GM21447 (cell line): ENCODE measurements around the gene MCMBP.
A peak's percentile ranks its signal among the peaks of the same experiment; 100 is the strongest.

ENCODE experiments used
- ATAC-seq: cut with Tn5 transposase; IDR thresholded peaks from one replicate; pipeline ENCODE4 v1.9.1; 2021; ENCODE audit not compliant: unreplicated experiment

MCMBP gene

GRCh38 chr10:119786117-119786769 is 86.4 kb downstream of the MCMBP start:
- ATAC-seq: no peak

DNA sequence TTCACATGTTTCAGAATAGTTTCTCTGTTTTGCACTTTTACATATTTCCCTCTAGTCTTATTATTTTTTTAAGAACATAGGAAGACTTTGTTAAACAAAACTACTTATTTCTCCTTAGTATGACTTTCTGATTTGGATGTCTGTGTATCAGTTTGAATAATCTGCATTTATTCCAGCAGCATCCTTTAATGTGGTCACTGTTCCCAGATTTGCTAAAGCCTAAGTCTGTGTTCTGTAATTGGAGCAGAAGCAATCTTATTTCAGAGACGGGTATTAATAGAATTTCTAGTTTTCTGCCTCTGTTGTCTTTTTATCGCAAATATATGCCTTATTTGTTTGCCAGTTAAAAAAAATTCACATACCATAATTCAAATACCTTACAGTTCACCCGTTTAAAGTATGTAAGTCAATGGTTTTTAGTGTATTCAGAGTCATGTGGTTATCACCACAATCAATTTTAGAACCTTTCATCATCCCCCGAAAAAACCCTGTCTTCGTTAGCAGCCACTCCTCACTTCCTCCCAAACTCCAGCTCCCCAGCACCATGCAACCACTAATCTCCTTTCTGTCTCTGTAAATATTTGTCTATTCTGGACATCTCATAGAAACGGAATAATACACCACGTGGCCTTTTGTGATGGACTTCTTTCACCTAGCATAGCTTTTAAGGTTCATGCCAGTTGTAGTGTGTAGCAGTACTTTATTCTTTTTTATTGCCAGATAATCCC is 88.1 kb downstream of the MCMBP start:
- ATAC-seq: peak; percentile 74

DNA sequence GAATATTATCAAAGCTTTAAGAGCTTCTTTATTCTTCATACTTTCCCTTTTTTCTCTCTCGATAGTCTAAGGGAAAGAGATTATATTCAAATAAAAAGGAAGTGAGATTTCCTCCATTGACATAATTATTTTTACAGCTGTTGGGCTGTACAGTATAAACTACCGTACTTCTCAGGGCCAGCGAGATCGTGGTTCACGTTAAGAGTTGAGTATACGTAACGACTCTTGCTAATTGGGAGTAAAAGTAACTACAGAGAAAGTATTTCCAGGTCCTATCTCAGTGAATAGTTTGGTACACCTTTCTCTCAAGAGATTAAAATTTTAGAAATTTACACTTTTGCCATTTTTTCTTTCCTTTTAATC is 89.0 kb downstream of the MCMBP start:
- ATAC-seq: no peak

- no peak for ATAC-seq
Observed at GRCh38 chr10:119782981-119783664, 89.5 kb downstream of the MCMBP start.

DNA sequence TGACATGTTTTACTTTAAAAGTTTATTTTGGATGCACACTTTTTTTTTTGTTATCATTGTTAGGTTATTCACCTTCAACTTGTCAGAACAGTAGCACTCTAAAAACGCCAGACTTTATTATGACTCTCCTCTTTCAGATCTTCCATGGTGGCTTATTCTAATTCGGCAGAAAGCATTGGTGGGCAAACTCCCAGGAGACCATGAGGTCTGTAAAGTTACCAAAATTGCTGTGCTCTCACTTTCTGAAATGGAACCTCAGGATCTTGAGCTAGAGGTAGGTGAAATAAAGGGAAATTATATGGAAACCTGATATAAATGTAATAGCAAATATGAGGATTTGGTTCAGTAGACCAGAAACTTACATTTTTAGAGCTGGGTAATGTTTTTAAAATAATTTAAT is 91.1 kb downstream of the MCMBP start:
- no peak for ATAC-seq

GRCh38 chr10:119780879-119781480 is 91.7 kb downstream of the MCMBP start:
- ATAC-seq: no peak
